GM12878 (cell line): Measurements from ENCODE around the gene TCEAL7. TPM values are rescaled to one million over a fixed set of nuclear protein-coding genes. Genes with fewer than 3 reads are reported as not detected.

Experiments used
- ATAC-seq: fragments of 200-7000 bp; cut with Tn5 transposase; 3 replicates; pipeline ENCODE4 v1.9.1; 2020; ENCODE audit warnings: mild to moderate bottlenecking, moderate library complexity
- BruUV-seq: library from RNA; stranded (reverse); fragments of 400-500 nt; replicated peaks from 2 replicates; lab custom pipeline; 2021; lab: Mats Ljungman, UMichigan
- CTCF ChIA-PET: fragments of 300-600 bp; sonication (Branson Sonifier 250); formaldehyde crosslinking; extraction: SDS; loops from one replicate; lab custom pipeline; 2021; ENCODE audit warnings: inconsistent platforms; lab: Yijun Ruan, JAX
- POLR2A ChIA-PET: fragments of 350-600 bp; formaldehyde crosslinking; extraction: SDS; loops from one replicate; lab custom pipeline; 2021; ENCODE audit warnings: inconsistent platforms; lab: Charles Lee
- RAD21 ChIA-PET: fragments of 300-600 bp; sonication (Branson Sonifier 250); formaldehyde crosslinking; loops from one replicate; lab custom pipeline; 2023; ENCODE audit warnings: antibody characterized with exemption; ENCODE audit not compliant: unreplicated experiment; lab: Charles Lee
- SMC1A ChIA-PET: fragments of 300-600 bp; sonication (Branson Sonifier 250); formaldehyde crosslinking; loops from one replicate; lab custom pipeline; 2023; ENCODE audit not compliant: unreplicated experiment, uncharacterized antibody; lab: Charles Lee
- DNase-seq: peaks from one replicate; pipeline ENCODE4 v3.0.0-alpha.2; 2011; ENCODE audit warnings: low read depth, low spot score
- FAIRE-seq: peaks from 3 replicates; lab custom pipeline; 2011; peaks lifted over from hg19 to GRCh38; lab: Jason Lieb, UNC
- H2AFZ ChIP-seq: 2 replicates; pipeline ENCODE4 v1.6.0; 2011; ENCODE audit warnings: low read depth, low read length, control low read depth; ENCODE audit not compliant: control insufficient read depth
- H3K27ac ChIP-seq: 2 replicates; pipeline ENCODE4 v1.5.1; 2011; ENCODE audit warnings: control low read depth; ENCODE audit not compliant: control insufficient read depth, insufficient read depth
- H3K27me3 ChIP-seq, 2 experiments: replicated peaks in 1 of 2; 2 replicates each; pipeline versions ENCODE4 v1.6.0 to v1.6.1; 2011; ENCODE audit warnings: low read length in 1 of 2; ENCODE audit not compliant: control insufficient read depth in 2 of 2, insufficient read depth in 2 of 2
- H3K36me3 ChIP-seq, 2 experiments: 2 replicates each; pipeline ENCODE4 v1.5.1; 2011; ENCODE audit warnings: low read length in 1 of 2; ENCODE audit not compliant: control insufficient read depth in 2 of 2, insufficient read depth in 2 of 2
- H3K4me1 ChIP-seq: 2 replicates; pipeline ENCODE4 v1.6.1; 2011; ENCODE audit warnings: mild to moderate bottlenecking, low read length, moderate library complexity, mixed read lengths; ENCODE audit not compliant: control insufficient read depth, insufficient read depth
- H3K4me2 ChIP-seq: 2 replicates; pipeline ENCODE4 v1.6.0; 2011; ENCODE audit warnings: control low read depth; ENCODE audit not compliant: control insufficient read depth, insufficient read depth
- H3K4me3 ChIP-seq: fragments of 200-600 bp; sonication (generic); 2 replicates; pipeline ENCODE4 v1.5.1; 2016
- H3K79me2 ChIP-seq: 2 replicates; pipeline ENCODE4 v1.6.0; 2011; ENCODE audit warnings: low read length; ENCODE audit not compliant: control insufficient read depth, insufficient read depth
- H3K9ac ChIP-seq: 2 replicates; pipeline ENCODE4 v1.8.0; 2011; ENCODE audit warnings: low read length, control low read depth, mixed read lengths; ENCODE audit not compliant: control insufficient read depth, insufficient read depth
- H3K9me3 ChIP-seq: replicated peaks from 3 replicates; pipeline ENCODE4 v1.5.1; 2011; ENCODE audit warnings: mild to moderate bottlenecking, low read length; ENCODE audit not compliant: control insufficient read depth, insufficient read depth
- H4K20me1 ChIP-seq: 2 replicates; pipeline ENCODE4 v1.6.0; 2011; ENCODE audit not compliant: control insufficient read depth, insufficient read depth
- BRCA1 ChIP-seq: IDR thresholded peaks from 2 replicates; pipeline ENCODE4 v1.6.1; 2011; ENCODE audit warnings: low read depth, low read length, improper control_type of control experiment
- GABPA ChIP-seq: IDR thresholded peaks from 2 replicates; pipeline ENCODE4 v1.6.1; 2014; ENCODE audit warnings: antibody characterized with exemption, low read depth, mild to moderate bottlenecking, inconsistent platforms
- HCFC1 ChIP-seq: fragments of 150-350 bp; IDR thresholded peaks from 2 replicates; pipeline ENCODE4 v1.6.1; 2014; ENCODE audit warnings: low read length
- JUND ChIP-seq: IDR thresholded peaks from 2 replicates; pipeline ENCODE4 v1.6.1; 2012; ENCODE audit warnings: low read depth, mild to moderate bottlenecking, low read length, improper control_type of control experiment, moderate library complexity
- MLLT1 ChIP-seq: fragments of 450-650 bp; IDR thresholded peaks from 2 replicates; pipeline ENCODE4 v1.6.1; 2016; ENCODE audit warnings: mild to moderate bottlenecking
- NFYB ChIP-seq: IDR thresholded peaks from 2 replicates; pipeline ENCODE4 v1.6.1; 2011; ENCODE audit warnings: low read depth, mild to moderate bottlenecking, low read length, improper control_type of control experiment, moderate library complexity; ENCODE audit not compliant: insufficient read depth
- NKRF ChIP-seq: fragments of 450-650 bp; conservative IDR thresholded peaks from 2 replicates; pipeline ENCODE4 v1.6.1; 2017; ENCODE audit warnings: mild to moderate bottlenecking, moderate library complexity
- NR2F1 ChIP-seq: fragments of 450-650 bp; conservative IDR thresholded peaks from 2 replicates; pipeline ENCODE4 v1.6.1; 2017; ENCODE audit warnings: mild to moderate bottlenecking
- SIN3A ChIP-seq: IDR thresholded peaks from 2 replicates; pipeline ENCODE4 v1.6.1; 2012; ENCODE audit warnings: low read depth, low read length, improper control_type of control experiment
- SMAD1 ChIP-seq: fragments of 450-650 bp; IDR thresholded peaks from 2 replicates; pipeline ENCODE4 v1.6.1; 2018; ENCODE audit warnings: mild to moderate bottlenecking, low read depth; ENCODE audit not compliant: partially characterized antibody
- SPI1 ChIP-seq: IDR thresholded peaks from 2 replicates; pipeline ENCODE4 v1.6.1; 2011; ENCODE audit warnings: low read depth, mild to moderate bottlenecking, low read length, moderate library complexity, borderline replicate concordance; ENCODE audit not compliant: insufficient read depth
- SRF ChIP-seq, 2 experiments: IDR thresholded peaks; 2 replicates each; pipeline ENCODE4 v1.6.1; 2011; ENCODE audit warnings: low read depth in 2 of 2, low read length in 2 of 2, mild to moderate bottlenecking in 1 of 2, moderate library complexity in 1 of 2
- STAT1 ChIP-seq: fragments of 450-650 bp; conservative IDR thresholded peaks from 2 replicates; pipeline ENCODE4 v1.6.1; 2014; ENCODE audit warnings: antibody characterized with exemption, mild to moderate bottlenecking
- TCF7 ChIP-seq: IDR thresholded peaks from 2 replicates; pipeline ENCODE4 v1.6.1; 2014; ENCODE audit warnings: antibody characterized with exemption, borderline replicate concordance
- ZBTB33 ChIP-seq: fragments of 450-650 bp; IDR thresholded peaks from 2 replicates; pipeline ENCODE4 v1.6.1; 2017; ENCODE audit warnings: mild to moderate bottlenecking
- WGBS: methylation state at CpG from one replicate; pipeline ENCODE4 v1.1.6; 2016; ENCODE audit warnings: low lambda C conversion rate; ENCODE audit not compliant: insufficient replicate concordance, insufficient coverage; ENCODE audit errors: missing lambda C conversion rate; 5-methylcytosine and 5-hydroxymethylcytosine counted together
- in situ Hi-C: fragments of 300-500 bp; cut with MboI; formaldehyde crosslinking; loops from 9 replicates; pipeline ENCODE4 v1.14.3; 2018; ENCODE audit warnings: mixed read lengths
- intact Hi-C: fragments of 100-400 bp; cut with micrococcal nuclease; formaldehyde crosslinking; loops from one replicate; pipeline ENCODE4 v1.14.2; 2022; ENCODE audit not compliant: unreplicated experiment
- polyA plus RNA-seq, 11 experiments: library from polyadenylated mRNA; depleted of rRNA in 4 of 11; unstranded in 6 of 11; stranded (reverse) in 5 of 11; fragments of >200 nt; fragmentation: Nextera tagmentation in 4 of 11; fragmentation: Illumina TruSeq in 1 of 11; extraction: Ambion mirVana in 4 of 11; extraction: Trizol in 1 of 11; gene quantifications; 1 replicate in 1 of 11; 2 replicates in 10 of 11; pipeline versions ENCODE4 v1.2.1 to v1.2.3, GENCODE V29; 2011 to 2016; ENCODE audit warnings: inconsistent platforms in 2 of 11, missing spikeins in 2 of 11, low read depth in 1 of 11
- total RNA-seq, 4 experiments: library from RNA; depleted of rRNA in 3 of 4; stranded (reverse); fragments of >200 nt in 3 of 4; fragmentation: Illumina TruSeq in 1 of 4; extraction: Trizol in 1 of 4; gene quantifications; 2 replicates each; pipeline versions ENCODE4 v1.2.1 to v1.2.3, GENCODE V29; 2013 to 2021
- TF ChIP-seq, protein P1 (sequence below): fragments of 450-650 bp; IDR thresholded peaks from 2 replicates; pipeline ENCODE4 v1.6.1; 2016; ENCODE audit warnings: mild to moderate bottlenecking, moderate library complexity, borderline replicate concordance

The TCEAL7 gene
- total and polyA plus RNA-seq, 10 of the 15 experiments (the other 5 are each of a cell fraction or from before 2014, with no cell fraction given): not detected

DNA sequence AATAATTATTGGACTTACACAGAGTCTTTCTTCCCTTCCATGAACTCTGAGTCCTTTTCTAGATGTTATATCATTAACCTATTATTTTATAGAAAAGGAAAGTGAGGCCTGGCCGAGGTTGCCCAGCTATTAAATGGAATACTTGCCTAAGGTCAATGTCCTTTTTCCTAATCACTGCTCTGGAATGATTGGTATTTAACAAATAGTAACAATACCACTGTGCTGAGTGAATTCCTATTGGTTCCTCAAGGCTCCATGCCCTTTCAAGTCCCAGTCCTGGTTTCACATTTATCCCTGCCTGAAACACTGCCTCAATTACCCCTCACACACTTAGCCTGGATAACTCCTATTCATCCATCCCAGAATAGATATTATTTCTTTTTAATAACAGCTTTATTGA lies 32.4 kb downstream of the TCEAL7 start:
- H2AFZ ChIP-seq: no peak overlapping the region
- no peak for DNase-seq
- FAIRE-seq: no peak
- no peaks in the 10 kb centered on the region for H3K9me3 ChIP-seq
- H4K20me1 ChIP-seq: no peaks in the 10 kb centered on the region
- TF ChIP-seq BRCA1: no peak
- TF ChIP-seq SPI1: no peak
- TF ChIP-seq ZBTB33: no peak
- no peak for TF ChIP-seq SRF (IDR thresholded peaks at IDR 0.05; ENCODE audit: low read depth in 2 of 2, low read length in 2 of 2)
- TF ChIP-seq JUND: no peak
- TF ChIP-seq MLLT1: no peak
- TF ChIP-seq TCF7: no peak
- TF ChIP-seq NFYB: no peak
- no peak for TF ChIP-seq NKRF
- TF ChIP-seq SMAD1: no peak
- TF ChIP-seq, protein P1, sequence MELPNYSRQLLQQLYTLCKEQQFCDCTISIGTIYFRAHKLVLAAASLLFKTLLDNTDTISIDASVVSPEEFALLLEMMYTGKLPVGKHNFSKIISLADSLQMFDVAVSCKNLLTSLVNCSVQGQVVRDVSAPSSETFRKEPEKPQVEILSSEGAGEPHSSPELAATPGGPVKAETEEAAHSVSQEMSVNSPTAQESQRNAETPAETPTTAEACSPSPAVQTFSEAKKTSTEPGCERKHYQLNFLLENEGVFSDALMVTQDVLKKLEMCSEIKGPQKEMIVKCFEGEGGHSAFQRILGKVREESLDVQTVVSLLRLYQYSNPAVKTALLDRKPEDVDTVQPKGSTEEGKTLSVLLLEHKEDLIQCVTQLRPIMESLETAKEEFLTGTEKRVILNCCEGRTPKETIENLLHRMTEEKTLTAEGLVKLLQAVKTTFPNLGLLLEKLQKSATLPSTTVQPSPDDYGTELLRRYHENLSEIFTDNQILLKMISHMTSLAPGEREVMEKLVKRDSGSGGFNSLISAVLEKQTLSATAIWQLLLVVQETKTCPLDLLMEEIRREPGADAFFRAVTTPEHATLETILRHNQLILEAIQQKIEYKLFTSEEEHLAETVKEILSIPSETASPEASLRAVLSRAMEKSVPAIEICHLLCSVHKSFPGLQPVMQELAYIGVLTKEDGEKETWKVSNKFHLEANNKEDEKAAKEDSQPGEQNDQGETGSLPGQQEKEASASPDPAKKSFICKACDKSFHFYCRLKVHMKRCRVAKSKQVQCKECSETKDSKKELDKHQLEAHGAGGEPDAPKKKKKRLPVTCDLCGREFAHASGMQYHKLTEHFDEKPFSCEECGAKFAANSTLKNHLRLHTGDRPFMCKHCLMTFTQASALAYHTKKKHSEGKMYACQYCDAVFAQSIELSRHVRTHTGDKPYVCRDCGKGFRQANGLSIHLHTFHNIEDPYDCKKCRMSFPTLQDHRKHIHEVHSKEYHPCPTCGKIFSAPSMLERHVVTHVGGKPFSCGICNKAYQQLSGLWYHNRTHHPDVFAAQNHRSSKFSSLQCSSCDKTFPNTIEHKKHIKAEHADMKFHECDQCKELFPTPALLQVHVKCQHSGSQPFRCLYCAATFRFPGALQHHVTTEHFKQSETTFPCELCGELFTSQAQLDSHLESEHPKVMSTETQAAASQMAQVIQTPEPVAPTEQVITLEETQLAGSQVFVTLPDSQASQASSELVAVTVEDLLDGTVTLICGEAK: no peak
- no peak for TF ChIP-seq HCFC1
- TF ChIP-seq NR2F1: no peak
- TF ChIP-seq STAT1: no peak
- no peak for TF ChIP-seq GABPA
- no peak for TF ChIP-seq SIN3A
- TF ChIP-seq, all 136 proteins: peak for 0
- H3K4me3 ChIP-seq: no peak overlapping the region
- H3K9ac ChIP-seq: no peak overlapping the region
- no TSS peak for BruUV-seq
- no peak overlapping the region for H3K27ac ChIP-seq
- POLR2A ChIA-PET: no interaction called here
- no peaks in the 10 kb centered on the region for H3K4me1 ChIP-seq
- CTCF ChIA-PET: interaction anchor here (1.0 to 1.5 kb wide), 2 partner anchors 9 to 151 kb away, joined by 3 to 5 read pairs; no protein-coding TSS in a partner anchor
- no peaks in the 10 kb centered on the region for H3K27me3 ChIP-seq
- no peak overlapping the region for H3K4me2 ChIP-seq
- no peak for ATAC-seq
- H3K36me3 ChIP-seq: no peaks in the 10 kb centered on the region
- in situ Hi-C loops (no loop called here), intact Hi-C loops (no loop called here)
- SMC1A ChIA-PET: no interaction called here
- 6% methylated on average over 1 of the region's 1 CpG for WGBS
- no peaks in the 10 kb centered on the region for H3K79me2 ChIP-seq
- RAD21 ChIA-PET: no interaction called here
